ENCODE data around the gene ABCA7.

DNA sequence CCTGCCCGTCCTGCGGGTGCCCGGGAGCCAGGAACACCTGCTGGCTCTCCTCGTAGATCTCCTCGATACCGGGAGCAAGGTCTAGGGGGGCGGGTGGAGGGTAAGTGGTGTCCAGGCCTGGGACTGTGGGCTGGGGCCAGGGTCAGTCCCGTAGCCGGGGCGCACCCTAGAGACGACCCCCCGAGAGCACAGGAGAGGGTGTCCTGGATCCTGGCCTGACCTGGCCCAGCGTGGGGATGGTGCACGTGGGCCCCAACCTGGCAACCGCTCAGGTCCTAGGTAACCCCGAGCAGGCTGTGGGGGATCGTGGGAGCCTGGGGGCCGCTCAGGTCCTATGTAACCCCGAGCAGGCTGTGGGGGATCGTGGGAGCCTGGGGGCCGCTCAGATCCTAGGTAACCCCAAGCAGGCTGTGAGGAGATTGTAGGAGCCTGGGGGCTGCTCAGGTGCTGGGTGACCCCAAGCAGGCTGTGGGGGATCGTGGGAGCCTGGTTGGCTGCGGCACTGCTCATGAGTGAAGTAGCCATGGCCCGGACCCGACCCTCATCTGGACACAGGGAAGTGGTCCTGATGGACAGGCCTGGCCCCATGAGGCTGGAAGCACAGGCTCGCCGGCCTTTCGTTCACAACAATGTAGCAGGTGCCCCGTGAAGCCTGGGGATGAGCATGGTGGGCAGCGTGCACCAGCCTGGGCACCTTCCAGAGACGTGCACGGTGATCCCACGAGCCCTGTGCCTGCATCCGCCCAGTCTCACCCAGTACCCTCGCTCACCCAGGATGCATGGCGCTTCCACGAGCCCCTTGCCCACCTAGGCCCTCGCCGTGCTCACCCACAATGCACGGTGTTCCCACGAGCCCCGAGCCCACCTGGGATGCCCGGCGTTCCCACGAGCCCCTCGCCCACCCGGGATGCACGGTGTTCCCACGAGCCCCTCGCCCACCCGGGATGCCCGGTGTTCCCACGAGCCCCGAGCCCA, 70.1 kb downstream of the ABCA7 start:
- TF ChIP-seq, protein P1, sequence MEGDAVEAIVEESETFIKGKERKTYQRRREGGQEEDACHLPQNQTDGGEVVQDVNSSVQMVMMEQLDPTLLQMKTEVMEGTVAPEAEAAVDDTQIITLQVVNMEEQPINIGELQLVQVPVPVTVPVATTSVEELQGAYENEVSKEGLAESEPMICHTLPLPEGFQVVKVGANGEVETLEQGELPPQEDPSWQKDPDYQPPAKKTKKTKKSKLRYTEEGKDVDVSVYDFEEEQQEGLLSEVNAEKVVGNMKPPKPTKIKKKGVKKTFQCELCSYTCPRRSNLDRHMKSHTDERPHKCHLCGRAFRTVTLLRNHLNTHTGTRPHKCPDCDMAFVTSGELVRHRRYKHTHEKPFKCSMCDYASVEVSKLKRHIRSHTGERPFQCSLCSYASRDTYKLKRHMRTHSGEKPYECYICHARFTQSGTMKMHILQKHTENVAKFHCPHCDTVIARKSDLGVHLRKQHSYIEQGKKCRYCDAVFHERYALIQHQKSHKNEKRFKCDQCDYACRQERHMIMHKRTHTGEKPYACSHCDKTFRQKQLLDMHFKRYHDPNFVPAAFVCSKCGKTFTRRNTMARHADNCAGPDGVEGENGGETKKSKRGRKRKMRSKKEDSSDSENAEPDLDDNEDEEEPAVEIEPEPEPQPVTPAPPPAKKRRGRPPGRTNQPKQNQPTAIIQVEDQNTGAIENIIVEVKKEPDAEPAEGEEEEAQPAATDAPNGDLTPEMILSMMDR (IDR thresholded peaks at IDR 0.05): no peak
- TF ChIP-seq POLR2A (IDR thresholded peaks at IDR 0.05): no peak
